ENCODE data around the gene BRICD5.
A peak's percentile ranks its signal among the peaks of the same experiment; 100 is the strongest.
"Not testable (repeated sequence)": the region's sequence is repeated elsewhere in the genome, so short reads cannot be mapped to it uniquely, and the experiment has no call there.

BRICD5 gene

GRCh38 chr16:2214719-2214968 is 4.0 kb upstream of the BRICD5 start, which contains the start of gene PGP:
Gene PGP (minus strand): TSS chr16:2214840. CDS start chr16:2214777, 63 bp downstream.
- DNase-seq: no peak

- DNase-seq: no peak
Observed at GRCh38 chr16:2213817-2214718, 3.4 kb upstream of the BRICD5 start.

- no peak for DNase-seq
Observed at GRCh38 chr16:2212362-2213324, 2.0 kb upstream of the BRICD5 start.

GRCh38 chr16:2211923-2212347 is 1.3 kb upstream of the BRICD5 start:
- no peak for DNase-seq

DNA sequence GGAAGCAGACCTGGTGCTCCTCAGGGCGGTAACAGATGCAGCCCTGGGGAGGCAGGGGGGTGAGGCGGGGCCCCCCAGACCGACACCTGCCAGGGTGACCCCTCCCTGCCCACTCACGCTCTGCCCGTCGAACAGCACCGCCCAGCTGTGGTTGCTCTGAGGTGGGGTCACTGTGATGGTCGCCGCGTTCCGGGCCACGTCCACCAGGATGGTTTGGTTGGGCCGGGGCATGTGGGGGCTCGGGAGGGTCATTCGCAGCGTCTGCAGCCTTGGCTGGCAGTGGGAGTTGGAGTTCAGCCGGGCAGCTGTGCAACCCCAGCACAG is 692 bp downstream of the BRICD5 start:
- DNase-seq: no peak

DNA sequence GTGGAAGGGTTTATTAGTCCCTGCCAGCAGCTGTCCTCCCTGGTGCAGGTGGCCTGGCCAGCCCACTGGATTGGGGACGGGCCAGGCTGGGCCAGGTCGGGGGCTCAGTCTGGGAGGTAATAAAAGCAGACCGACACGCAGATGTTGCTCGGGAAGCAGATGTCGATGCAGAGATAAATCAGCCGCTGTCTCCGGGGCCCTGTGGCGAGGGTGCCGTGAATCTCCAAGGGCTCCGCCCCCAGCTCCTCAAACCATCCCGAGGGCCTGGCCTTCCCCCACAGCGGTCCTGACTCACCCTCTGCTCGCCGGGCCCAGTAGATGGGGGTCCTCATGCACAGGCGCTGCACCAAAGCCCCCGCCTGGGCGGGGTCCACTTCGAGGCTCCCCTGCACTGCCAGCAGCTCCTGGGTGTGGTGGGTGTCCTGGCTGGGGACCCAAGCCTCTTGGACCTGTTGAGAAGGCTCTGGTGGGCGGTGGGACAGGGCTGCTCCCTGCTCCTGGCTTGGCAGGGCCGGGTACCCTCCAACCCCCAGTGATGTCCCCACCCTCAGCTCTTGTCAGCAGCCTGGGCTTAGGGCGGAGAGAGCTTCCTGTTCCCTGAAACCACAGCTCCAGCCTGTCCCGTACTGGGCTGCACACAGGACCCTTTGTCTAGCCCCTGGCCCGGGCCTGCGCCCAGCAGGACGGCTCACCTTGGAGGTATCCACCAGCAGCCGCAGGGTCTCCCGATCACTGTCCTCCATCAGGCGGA is 1.2 kb downstream of the BRICD5 start:
- no peak for DNase-seq

GRCh38 chr16:2208772-2209171 is 1.9 kb downstream of the BRICD5 start:
- DNase-seq: no peak

DNA sequence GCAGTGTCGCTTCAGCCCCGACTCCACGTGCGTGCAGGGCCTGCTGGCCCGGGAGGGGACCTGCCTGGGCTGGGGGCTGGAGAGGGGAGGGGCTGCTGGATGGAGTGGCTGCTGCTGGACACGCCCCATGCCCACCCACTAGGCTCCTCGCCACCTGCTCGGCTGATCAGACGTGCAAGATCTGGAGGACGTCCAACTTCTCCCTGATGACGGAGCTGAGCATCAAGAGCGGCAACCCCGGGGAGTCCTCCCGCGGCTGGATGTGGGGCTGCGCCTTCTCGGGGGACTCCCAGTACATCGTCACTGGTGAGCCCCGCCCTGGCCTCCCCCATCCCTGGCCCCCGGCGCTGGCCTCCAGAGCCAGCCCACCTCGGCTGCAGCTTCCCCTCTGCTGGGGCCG is 2.4 kb downstream of the BRICD5 start:
- DNase-seq: no peak

DNA sequence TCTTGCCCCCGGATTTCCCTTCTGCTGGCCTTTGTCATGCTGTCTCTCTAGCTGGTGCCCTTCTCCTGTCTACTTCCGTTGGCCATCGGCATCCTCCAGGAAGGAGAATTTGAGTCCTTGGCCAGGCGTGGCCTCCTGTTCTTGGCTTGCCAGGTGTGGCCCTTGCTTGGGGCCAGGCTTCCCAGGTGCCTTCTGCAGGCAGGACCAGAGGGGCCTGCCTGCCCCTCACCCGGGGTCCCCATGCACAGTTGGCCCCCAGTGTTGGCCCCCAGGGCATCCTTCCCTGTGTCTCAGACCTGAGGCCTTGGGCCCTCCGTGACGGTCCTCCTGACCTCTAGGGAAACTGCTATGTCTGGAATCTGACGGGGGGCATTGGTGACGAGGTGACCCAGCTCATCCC is 2.8 kb downstream of the BRICD5 start:
- DNase-seq: no peak

DNA sequence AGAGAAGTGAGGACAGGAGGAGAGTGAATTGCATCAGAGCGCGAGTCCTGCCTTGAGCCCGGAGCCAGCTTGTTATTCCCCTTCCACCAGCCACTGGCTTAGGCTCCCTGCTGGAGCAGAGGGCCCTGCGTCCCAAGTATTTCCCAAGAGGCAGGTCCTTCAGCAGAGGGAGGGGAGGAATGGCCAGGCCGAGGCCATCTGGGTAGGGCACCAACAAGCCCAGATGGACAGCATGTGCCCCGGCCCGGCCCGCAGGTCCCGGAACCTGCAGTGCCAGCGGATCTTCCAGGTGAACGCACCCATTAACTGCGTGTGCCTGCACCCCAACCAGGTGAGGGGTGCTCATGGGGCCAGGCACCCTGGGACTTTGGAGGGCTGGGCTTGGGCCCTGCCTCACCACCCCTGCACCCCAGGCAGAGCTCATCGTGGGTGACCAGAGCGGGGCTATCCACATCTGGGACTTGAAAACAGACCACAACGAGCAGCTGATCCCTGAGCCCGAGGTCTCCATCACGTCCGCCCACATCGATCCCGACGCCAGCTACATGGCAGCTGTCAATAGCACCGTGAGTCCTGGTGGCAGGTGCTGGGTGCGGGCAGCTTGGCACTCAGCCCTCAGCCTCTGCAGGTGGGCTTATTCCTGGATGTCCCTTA is 3.8 kb downstream of the BRICD5 start:
- DNase-seq: no peak

DNA sequence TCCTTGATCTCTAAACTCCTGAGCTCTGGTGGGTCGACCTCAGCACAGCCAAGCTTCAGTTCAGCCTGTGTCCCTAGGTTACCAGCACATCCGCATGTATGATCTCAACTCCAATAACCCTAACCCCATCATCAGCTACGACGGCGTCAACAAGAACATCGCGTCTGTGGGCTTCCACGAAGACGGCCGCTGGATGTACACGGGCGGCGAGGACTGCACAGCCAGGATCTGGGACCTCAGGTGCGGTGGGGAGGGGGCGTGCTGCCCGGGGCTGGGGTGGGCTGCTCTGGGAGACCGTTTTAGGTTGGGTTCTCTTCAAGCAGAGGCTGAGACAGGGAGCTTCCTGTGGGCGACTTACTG is 4.3 kb downstream of the BRICD5 start:
- no peak for DNase-seq

DNA sequence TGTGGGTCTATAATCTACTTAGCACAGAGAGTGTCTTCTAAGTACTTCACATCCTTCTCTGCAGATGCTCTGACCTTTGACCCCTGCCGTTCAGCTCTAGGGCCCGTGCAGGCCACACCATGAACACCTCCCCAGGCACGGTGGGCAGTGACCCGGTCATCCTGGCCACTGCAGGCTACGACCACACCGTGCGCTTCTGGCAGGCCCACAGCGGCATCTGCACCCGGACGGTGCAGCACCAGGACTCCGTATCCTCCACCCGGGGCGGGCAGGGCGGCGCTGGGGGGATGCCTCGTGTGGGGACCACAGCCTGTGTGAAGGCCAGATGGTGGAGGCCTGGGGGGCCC is 4.7 kb downstream of the BRICD5 start:
- no peak for DNase-seq

DNA sequence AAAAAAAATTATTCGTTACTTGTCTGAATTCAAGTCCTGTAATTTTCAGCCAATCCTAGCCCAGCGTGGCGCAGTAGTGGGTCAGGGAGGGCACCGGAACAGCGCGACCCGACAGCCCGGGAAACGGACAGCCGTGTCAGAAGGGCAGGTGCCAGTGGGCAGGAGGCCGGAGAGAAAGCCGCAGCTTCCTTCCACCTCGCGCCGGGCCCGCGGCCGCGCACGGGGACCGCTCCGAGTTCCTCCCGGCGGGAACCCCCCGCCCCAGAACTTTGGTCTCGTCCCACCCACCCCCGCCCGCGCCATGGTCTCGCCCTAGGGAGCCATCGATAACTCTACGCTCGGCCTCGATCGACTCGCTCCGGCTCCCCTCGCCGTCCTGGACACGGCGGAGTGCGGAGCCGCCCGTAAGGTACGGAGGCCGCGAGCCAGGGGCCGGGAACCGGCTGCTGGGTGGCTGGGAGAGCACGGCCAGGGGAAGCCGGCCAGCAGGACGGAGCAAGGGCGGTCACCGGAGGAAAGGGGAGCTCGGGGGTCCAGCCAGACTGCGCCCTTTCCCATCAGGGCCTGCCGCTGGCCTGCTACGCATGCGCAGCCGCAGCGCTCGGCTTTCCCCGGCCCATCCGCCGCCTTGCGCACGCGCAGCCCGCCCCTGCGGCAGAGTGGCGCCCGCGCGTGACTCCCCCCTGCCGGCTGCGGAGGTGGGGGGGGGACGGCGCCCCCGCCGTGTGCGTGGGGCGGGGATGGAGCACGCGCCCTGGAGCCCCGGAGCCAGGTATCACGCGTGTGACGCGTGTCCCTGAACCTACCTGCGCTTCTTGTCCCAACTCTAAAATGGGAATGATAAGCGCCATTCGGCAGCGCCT is 5.3 kb downstream of the BRICD5 start, which contains the start of gene MLST8:
Gene MLST8 (plus strand): TSS at position 351 of the 863 bp plus-strand sequence. CDS start 632 bp downstream, outside the sequence.
- DNase-seq: peak; percentile 89

DNA sequence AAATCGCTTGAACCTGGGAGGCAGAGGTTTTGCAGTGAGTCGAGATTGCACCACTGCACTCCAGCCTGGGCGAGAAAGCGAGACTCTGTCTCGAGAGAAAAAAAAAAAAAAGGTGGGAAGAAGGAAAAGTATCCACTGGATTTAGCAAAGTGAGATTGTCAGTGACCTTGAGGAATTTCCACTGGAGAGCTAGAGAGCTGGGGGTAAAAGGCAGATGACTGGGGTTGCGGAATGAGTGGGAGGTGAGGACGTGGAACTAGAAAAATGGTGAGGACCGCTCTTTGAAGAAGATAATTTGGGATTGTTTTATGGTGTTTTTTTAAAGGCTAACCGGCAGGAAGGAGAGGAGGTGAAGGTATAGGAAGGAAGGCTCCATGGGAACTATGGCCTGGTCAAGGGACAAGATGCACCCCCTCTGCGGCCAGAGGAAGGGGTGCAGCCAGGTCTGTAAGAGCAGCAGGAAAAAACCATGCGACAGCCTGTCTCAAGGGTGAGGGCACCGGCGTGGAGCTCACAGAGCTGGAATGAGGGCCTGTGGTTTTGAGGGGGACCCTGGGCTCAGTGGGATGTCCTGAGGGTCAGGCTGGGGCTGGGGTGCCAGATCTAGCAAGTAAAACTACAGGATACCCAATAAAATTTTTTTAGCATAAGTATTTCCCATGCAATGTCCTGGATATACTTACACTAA is 6.1 kb downstream of the BRICD5 start:
- no peak for DNase-seq

DNA sequence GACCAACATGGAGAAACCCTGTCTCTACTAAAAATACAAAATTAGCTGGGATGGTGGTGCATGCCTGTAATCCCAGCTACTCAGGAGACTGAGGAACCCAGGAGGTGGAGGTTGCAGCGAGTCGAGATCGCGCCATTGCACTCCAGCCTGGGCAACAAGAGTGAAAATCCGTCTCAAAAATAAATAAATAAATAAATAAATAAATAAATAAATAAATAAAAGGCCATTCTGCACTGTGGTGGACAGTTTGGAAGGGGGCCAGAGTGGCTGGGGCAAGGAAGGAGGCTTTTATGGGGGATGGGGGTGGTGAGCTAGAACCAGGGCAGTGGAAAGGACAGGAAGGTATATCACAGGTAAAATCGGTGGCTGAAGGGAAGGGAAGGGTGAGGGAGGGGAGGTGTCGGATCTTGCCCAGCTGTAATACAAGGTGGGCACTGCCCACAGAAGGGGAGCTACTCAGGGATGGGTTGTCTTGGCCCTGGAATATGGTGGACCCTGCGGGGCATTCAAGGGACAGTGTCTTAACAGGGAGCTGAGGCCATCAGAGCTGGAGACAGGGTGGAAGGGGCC is 7.5 kb downstream of the BRICD5 start:
- DNase-seq: not testable (repeated sequence)

GRCh38 chr16:2200313-2200712 is 10.3 kb downstream of the BRICD5 start:
- DNase-seq: no peak

DNA sequence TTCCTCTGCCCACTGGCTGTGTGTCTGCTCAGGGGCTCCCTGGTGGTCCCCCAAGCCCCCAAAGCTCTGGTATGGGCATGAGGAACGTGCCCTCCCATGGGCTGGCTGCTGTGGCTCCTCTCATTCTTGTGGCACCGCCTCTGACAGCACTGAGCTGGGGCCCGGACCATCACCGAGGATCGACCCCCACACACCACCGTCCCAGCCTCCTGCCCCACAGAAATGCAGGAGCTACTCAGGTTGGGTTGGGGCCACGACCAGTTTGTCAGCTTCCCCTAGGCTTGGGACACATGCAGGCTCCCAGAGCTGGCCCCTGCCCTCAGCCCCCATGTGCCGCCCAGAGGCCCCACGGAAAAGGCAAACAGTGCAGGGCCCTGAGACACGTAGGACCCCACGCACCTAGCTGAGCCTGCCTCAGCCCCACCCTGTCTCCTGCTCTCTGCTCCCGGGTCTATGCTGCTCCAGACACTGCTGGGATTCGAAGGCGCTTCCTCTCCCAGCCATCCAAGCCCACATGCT is 11.0 kb downstream of the BRICD5 start:
- DNase-seq: no peak

- DNase-seq: no peak
Observed at GRCh38 chr16:2199095-2199494, 11.6 kb downstream of the BRICD5 start.

GRCh38 chr16:2198283-2198682 is 12.4 kb downstream of the BRICD5 start:
- no peak for DNase-seq

DNA sequence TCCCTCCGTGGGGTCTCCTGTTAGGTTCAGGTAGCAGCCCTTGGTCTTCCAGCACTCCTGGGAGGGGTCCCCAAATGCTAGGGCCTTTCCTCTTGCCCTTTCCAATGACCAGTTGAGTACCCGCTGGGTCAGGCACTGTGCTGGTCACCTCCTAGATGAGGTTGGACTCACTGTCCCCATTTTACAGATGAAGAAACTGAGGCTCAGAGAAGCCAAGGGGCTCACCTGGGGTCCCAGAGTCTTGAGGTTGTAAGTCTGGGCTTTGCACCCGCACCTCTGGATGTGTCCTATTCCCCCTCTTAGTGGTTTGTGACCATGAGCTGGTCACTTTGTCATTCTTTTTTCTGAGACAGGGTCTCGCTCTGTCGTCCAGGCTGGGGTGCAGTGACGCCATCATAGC is 12.9 kb downstream of the BRICD5 start:
- no peak for DNase-seq
